RPMI8226 (cell line): ENCODE results near the gene TBCD.
"Not testable (repeated sequence)": the region's sequence is repeated elsewhere in the genome, so short reads cannot be mapped to it uniquely, and the experiment has no call there.

ENCODE experiments used
- DNase-seq: peaks from one replicate; pipeline ENCODE4 v3.0.0-alpha.2; 2015

TBCD gene

DNA sequence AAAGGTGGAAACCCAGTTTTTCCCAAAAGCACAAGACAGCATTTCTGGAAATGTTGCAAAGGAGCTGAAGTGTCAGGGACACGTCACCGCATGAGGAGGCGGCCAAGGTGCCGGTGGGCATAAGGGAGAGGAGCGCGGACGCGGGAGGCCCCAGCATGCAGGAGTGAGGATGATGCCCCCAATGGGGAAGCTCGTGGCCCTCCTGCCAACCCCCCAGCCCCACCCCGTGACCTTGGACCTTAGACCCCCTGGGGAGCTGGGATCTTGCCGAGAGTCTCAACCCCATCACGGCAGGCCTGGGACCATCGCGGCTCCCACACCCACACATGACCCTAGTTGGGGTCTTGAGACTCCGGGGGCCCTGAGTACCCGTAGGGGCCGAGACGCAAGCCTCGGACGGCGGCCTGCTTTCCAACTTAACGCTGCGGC is 208.1 kb downstream of the TBCD start:
- DNase-seq: no peak

GRCh38 chr17:82960419-82961271 is 208.8 kb downstream of the TBCD start:
- DNase-seq: no peak

DNA sequence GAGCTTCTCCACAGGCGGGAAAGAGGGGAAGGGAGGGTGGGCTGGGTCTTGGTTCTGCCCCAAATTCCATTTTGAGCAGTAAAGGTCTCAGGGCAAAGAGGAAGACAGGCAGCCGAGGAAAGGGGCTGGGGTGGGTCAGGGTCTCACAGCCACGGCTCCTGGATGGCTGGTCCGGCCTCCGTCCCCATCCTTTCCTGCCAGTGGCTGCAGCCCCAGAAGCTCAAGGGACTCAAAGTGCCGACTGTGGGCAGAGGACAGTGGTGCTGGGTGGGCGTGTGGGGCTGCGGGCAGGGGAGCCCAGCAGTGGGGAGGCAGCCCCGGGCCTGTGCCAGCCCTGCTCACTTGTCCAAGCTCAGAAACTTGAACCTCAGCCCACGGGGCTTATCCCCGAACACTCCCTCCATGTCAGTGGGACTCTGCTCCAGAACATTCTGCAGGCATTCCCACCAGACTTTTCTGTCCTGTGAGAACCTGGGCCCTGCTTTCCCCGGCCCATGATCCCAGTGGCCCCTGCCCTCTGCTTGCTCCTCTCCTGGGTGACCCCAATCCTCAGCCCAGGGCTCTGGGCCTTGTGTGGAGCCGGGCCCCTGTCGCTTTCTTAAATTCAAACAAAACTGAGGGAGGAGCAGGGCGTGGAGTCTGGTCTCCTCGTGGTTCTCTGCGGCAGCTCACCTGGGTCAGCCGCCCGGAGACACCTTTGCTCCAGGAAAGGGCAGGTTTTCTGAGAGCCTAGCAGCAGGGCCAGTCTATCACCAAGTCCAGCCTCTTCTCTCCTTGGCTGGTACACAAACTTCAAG is 209.7 kb downstream of the TBCD start:
- peak; percentile 11 for DNase-seq

DNA sequence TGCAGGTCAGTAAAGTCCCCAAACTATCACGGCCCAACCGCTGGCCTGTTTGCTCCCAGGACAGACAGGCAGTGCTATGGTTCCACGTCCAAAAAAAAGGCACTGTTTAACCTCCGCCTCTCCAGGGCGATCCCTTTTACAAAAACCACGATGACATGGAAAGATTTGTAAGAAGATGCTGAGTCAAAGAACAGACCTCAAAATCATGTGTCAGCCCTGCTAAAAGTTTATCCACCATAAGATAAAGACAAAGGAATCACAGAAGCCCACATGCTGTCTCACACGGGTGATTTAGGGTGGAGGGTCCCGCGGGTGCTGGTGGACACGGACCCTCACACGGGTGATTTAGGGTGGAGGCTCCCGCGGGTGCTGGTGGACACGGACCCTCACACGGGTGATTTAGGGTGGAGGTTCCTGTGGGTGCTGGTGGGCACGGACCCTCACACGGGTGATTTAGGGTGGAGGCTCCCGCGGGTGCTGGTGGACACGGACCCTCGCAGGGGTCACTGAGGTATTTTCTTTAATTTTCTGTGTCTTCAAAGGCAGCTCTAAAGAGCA is 210.4 kb downstream of the TBCD start:
- no peak for DNase-seq

DNA sequence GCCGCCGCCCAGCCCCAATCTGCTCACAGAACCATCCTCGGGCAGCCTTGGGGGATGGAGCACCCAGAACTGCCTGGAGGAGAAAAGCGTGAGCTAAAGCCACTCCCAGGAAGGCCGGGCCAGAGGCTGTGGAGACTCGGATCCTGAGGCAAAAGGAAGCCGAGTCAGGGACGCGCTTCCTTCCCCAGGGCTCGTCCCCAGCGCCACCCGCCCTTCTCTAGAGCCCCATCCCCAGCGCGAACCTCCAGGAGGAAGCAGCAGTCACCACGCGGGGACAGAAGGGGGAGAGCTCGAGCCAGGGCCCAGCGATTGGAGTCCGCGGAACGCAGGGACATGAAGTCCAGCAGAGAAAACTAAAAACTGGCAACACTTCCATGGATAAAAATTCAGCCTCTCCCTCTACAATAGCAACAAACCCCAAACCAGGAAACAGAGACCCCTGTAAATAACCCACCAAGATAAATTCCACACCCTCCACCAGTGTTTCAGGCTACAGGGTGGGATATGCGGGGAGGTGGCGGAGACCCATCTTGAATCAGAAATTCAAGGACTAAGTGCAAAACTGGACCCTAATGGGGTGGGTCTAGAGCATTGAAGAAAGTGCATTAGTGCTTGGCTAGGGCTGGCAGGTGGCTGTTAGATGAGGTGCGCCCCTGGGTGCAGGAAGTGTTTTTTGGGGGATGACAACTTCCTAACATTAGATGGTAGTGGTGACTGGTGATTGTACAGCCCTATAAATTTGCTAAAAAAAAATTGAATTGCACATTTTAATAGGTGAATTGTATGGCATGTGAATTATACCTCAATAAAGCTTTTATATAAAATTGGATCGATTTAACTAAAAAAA is 211.5 kb downstream of the TBCD start:
- DNase-seq: peak; percentile 65

DNA sequence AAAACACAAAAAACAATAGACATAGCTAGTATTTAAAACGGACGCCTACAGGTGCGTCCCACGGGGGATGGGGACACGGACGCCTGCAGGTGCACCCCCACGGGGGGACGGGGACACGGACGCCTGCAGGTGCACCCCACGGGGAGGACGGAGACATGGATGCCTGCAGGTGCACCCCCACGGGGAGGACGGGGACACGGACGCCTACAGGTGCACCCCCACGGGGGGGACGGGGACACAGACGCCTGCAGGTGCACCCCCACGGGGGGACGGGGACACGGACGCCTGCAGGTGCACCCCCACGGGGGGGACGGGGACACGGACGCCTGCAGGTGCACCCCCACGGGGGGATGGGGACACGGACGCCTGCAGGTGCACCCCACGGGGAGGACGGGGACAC is 212.6 kb downstream of the TBCD start:
- DNase-seq: not testable (repeated sequence)

GRCh38 chr17:82964851-82965341 is 213.0 kb downstream of the TBCD start:
- DNase-seq: no peak

DNA sequence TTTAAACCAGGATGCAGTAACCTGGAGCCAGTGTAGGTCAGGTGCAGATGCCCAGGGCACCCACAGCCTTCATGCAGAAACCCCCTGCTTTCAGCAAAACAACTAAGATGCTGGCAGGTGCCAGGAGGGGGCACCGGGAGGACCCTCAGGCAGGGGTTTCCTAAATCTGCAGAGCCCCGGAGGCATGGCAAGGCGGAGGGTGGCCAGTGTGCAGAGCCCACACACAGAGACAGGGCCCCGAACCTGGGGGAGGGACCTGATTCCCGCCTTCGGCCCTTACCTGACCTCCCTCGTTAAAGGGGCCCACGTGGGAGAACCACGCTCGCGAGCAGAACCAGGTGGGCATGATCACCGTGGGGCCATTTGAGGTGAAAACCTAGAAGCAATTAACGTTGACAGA is 213.5 kb downstream of the TBCD start:
- DNase-seq: no peak

DNA sequence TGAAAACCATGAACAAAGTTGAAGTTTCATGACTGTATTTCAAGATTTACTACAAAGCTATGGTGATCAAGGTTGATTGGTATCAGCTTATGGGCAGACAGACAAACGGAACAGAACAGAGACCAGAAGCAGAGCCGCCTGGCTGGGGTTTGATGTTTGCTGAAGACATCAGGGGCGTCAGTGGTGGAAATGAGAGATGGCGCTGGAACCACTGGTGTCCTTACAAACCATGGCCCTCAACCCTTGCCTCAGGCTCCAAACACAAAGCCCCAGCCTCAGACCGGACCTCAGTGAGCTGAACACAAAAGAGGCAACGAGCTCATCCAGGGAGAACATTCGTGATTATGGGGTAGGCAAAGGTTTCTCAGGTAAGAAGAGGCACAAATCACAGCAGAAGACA is 214.6 kb downstream of the TBCD start:
- no peak for DNase-seq

- DNase-seq: no peak
These were observed 215.6 kb downstream of the TBCD start for GRCh38 chr17:82967268-82968032.

GRCh38 chr17:82968033-82968841 is 216.4 kb downstream of the TBCD start:
- DNase-seq: not testable (repeated sequence)

DNA sequence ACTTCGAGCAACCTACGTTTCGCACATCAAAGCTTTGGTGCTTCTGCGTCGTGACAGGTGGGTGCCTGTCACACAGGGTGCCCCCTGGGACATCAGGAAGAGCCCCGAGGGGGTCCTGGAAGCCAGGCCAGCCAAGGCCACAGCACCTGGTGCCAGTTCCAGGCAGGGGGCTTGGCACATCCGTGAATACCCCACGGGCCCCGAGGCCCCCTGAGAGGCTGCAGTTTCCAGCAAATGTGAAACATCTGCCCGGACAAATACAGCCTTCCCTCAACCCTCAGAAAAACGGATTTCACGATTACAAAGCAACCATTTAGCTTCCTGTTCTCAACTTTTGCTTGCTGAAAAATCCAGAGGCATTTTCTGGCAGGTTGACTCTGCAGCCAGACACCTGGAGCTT is 218.2 kb downstream of the TBCD start:
- no peak for DNase-seq

- no peak for DNase-seq
These were observed 219.1 kb downstream of the TBCD start for GRCh38 chr17:82970818-82971590.

- DNase-seq: no peak
These were observed 221.0 kb downstream of the TBCD start for GRCh38 chr17:82972836-82973372.

GRCh38 chr17:82973456-82974135 is 221.7 kb downstream of the TBCD start:
- DNase-seq: no peak

DNA sequence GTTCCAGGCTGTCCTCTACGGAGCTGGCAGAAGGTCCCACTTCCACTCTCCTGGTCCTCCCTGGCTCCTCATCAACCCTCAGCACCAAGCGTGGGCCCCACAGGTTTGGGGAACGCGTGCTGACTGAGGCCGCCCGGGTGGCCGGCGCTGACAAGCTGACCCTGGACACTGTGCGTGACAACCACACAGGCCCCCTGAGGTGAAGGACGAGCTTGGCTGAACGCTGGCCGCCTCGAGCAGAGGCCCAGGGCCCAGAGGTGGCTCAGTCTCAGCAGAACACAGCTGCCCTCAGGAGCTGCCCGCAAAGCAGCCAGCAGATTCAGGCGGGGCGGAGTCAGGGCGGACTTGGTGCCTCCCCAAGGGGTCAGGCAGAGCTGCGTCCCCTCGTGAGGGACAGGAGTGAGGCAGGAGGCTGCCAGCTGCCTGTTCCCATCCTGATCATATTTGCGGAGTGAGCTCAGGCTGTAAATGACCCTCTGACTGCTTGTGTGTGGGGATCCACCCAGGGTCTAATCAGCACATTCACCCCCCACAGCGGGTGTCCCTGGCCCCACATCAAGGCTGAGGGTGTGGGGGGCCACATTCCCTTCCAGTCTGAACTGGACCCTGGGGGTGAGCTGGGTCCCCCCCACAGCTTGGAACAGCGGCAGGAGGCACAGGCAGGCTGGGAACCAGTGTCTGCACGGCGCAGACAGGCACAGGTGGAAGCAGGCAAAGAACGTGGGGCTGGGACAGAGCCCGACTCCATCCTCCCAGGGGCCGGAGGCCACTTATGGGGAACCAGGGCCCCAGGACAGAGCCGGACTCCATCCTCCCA is 222.5 kb downstream of the TBCD start:
- no peak for DNase-seq

DNA sequence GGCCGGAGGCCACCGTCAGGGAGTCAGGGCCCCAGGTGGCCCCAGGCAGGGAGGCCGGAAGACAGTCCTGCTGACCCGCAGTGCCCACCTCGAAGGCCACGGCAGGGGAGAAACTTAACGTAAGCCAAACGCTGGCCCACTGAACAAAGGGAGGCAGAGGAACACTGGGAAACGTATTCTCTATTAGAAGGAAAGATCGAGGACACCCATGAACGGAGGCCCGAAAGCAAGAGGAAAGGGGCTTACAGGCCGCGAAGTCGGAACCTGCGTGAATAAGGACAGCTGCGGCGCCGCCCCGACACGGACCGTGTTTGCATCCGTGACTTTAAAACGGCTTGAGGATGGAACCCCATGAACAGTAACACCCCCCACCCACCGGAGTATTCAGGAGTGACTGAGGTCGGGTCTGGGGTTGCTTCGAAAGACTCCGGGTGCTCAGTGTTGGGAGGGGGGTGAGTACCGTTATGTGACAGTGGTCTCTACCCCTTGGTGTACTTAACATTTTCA is 225.2 kb downstream of the TBCD start:
- no peak for DNase-seq

DNA sequence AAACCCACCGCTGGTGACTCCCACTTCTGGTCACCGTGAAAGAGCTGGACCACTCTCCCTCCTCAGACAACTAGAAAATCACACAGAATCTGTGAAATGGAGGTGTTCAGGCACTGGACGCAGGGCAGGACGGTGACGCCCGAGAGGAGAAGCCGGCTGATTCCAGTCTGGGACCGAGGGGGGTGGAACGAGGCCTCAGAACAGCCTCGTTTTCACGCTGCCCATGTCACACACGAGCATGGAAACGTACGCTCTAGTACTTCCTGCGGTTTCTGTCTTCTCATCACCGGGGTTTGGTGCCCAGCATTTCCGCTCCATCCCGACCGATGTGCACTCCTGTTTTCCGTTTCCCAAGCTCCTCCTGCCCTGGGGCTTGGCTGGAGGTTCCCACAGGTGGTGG is 225.7 kb downstream of the TBCD start:
- DNase-seq: no peak
